OCI-LY3 (cell line): ENCODE results near the gene CACNB1.

Experiments
- EZH2phosphoT487 ChIP-seq: fragments of 200-600 bp; shearing (Covaris generic); IDR thresholded peaks from 2 replicates; pipeline ENCODE4 v1.6.1; 2018; ENCODE audit warnings: antibody characterized with exemption, mixed run types, low read depth
- TF ChIP-seq, protein P1 (sequence below): fragments of 200-600, 300-600 bp; sonication (generic); IDR thresholded peaks from 2 replicates; pipeline ENCODE4 v1.5.1; 2014; ENCODE audit warnings: antibody characterized with exemption, low read length, low read depth

GRCh38 chr17:39169101-39169500 is 28.4 kb downstream of the CACNB1 start:
- TF ChIP-seq, protein P1, sequence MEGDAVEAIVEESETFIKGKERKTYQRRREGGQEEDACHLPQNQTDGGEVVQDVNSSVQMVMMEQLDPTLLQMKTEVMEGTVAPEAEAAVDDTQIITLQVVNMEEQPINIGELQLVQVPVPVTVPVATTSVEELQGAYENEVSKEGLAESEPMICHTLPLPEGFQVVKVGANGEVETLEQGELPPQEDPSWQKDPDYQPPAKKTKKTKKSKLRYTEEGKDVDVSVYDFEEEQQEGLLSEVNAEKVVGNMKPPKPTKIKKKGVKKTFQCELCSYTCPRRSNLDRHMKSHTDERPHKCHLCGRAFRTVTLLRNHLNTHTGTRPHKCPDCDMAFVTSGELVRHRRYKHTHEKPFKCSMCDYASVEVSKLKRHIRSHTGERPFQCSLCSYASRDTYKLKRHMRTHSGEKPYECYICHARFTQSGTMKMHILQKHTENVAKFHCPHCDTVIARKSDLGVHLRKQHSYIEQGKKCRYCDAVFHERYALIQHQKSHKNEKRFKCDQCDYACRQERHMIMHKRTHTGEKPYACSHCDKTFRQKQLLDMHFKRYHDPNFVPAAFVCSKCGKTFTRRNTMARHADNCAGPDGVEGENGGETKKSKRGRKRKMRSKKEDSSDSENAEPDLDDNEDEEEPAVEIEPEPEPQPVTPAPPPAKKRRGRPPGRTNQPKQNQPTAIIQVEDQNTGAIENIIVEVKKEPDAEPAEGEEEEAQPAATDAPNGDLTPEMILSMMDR = no peak
- TF ChIP-seq EZH2phosphoT487 = no peak
